CD4-positive, alpha-beta T cell treated with Interleukin-15 for 1 hour (primary cell): Measurements from ENCODE around the gene PTDSS2.
A peak's percentile ranks its signal among the peaks of the same experiment; 100 is the strongest.

ENCODE experiments used
- DNase-seq: peaks from one replicate; pipeline ENCODE4 v3.0.0-alpha.2; 2020

PTDSS2 gene

GRCh38 chr11:533586-534395 lies 83.7 kb downstream of the PTDSS2 start:
- DNase-seq: no peak

DNA sequence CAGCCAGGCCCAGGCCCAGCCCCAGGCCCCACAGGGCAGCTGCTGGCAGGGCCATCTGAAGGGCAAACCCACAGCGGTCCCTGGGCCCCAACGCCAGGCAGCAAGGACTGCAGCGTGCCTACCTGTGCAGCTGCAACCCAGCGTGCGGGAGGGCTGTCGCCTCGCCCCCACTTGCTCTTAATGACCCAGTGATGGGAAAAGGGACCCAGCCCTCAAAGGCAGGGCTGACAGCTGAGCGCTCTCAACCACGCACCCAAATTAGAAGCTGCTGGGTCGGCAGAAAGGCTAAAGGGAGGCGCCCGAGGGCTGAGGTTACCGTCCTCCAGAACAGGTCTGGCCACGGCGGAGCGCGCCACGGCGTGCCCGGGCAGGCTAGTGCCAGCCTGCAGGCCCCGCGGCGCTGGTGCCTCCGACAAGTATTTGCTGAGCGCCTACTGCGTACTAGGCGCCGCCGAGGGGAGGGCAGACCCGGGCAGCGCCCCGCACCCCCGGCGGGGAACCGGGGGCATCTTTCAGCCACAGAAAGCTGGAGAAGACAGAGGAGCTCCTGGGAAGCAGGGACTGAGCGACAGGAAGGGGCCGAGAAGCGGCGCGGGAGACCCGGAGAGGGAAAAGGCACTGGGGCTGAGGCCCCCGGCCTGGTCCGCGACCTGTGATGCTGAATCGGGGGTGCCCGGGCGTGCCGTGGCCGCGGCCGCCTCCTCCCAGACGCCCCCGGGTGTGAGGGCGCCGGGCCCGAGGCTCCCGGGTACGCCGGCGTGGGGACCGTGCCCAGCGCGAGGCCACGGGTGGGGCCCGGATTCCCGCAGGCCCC lies 84.5 kb downstream of the PTDSS2 start:
- no peak for DNase-seq

DNA sequence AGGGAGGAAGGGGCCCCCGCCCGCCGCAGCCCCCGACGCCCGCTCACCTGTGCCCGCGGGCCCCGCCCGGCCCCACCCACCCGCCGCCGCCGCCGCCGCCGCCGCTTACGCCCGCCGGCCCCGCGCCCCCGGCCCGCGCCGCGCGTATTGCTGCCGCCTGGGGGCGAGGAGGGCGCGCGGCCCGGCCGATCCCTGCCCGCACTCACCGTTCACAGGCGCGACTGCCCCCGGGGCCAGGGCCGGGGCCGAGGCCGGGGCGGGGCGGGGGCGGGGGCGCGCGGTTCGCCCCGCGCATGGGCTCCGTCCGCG lies 85.1 kb downstream of the PTDSS2 start:
- DNase-seq: no peak

GRCh38 chr11:535519-536454 lies 85.7 kb downstream of the PTDSS2 start, which contains the start of gene HRAS:
TSS of gene HRAS (minus strand) at chr11:535576.
- DNase-seq: peak; percentile 95

DNA sequence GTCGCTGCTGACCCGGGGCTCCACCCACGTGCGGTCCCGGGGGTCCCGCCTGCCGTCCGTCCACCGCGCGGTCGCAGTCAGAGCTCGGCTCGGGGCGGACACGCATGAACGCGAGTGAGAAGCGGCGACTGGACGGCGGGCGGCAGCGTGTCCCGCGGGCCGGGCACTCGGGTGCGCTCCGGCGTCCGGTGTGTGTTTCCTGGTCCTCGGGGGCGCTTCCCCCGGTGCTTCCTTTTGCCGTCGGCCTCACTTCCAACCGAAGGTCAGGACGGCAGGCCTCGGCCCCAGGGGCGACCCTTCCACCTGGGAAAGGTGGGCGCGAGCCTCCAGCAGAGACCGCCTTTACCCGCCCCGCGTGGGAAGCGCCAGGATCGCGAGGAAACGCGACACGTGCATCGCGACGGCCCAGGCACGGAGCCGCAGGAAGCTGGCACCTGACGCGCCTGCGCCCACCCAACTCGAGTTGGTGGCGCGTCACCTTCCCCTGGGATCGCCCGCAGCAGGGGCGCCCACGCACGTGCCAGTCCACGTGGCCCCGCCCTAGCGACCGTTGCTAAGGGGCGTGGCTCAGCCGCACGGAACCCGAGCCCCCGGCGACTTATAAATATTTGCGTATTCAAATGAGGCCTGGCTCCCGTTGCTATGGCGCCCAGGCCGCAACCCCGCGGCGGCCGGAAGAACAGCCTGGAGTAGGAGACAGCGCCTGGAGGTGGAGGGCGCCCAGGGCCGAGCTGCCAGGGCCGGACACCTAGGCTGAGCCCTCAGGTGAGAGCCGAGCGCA lies 87.0 kb downstream of the PTDSS2 start, which contains the start of gene LRRC56:
Gene LRRC56, plus strand, starts transcription at position 687 of the 781 bp plus-strand sequence. CDS start 3,158 bp downstream, outside the sequence.
- peak; percentile 97 for DNase-seq

GRCh38 chr11:537622-538430 lies 87.7 kb downstream of the PTDSS2 start:
- no peak for DNase-seq

DNA sequence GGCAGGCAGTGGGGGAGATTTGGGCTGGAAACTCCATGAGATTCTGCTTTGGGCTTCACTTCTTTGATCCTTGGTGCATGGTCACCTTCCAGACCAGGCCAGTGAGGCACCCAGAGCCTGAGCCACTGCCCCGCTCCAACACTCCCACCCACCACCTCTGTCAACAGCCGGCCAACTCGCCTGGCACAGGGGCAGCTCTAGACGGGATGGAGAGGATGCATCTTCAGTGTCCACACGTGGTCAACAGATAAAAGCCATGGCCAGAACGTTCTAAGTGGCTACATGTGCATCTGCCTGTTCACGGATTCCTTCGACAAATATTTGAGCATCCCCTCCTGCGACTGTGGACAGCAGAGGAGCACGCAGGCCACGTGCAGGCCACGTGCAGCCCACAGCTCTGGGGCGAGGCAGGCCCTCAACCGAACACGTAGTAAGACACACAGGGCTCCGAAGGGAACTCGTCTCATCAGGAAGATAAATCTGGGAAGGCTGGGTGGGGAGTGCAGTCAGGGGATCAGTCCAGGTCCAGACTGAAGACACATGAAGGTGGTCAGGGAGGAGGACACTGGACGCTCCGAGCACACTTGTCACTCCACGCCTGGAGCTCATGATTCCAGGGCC lies 88.5 kb downstream of the PTDSS2 start:
- DNase-seq: no peak

- DNase-seq: no peak
Observed at GRCh38 chr11:539971-540481, 89.9 kb downstream of the PTDSS2 start.
